Posterior cingulate gyrus (tissue), 11 donors: ENCODE measurements around the gene PAPOLG.
"Not testable (repeated sequence)": the region's sequence is repeated elsewhere in the genome, so short reads cannot be mapped to it uniquely, and the experiment has no call there.

Experiments used
- DNase-seq, 10 donors: peaks; one replicate each; pipeline versions ENCODE4 v3.0.0 to v3.0.0-alpha.2; 2020 to 2021; ENCODE audit warnings: mixed read lengths in 3 of 10
- intact Hi-C: fragments of 100-400 bp; cut with DNase I; formaldehyde crosslinking; loops from one replicate; pipeline ENCODE4 v1.15.1; 2023

PAPOLG gene

GRCh38 chr2:60766283-60766682, 10.2 kb downstream of the PAPOLG start:
- DNase-seq: no peak
- intact Hi-C loops: no loop called here

GRCh38 chr2:60771508-60771907, 15.4 kb downstream of the PAPOLG start:
- no peak for DNase-seq
- intact Hi-C loops: no loop called here

DNA sequence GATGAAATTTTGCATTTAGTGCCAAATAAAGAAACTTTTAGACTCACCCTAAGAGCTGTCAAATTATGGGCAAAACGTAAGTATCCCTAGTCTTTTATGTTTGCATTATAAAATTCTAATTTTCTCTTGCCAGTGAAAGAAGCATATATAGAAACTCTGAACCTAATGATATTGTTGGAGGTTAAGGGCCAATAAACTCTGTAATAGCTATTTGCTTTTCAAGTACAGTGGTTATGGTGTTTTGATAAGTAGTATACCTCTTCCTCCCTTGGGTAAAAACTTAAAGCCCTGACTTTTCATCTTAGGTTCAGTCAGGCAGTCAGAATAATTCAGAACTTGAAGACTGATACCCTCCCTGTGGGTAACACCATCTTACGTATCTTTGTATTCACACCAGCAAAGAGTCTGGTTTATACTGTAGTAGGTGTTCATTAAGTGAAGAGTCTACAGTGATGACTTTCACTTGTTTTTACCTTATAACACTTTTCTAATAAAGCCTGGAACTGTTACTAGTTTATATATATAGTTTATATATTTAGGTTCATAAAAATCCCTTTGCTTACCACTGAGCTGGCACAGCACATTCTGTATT, 19.1 kb downstream of the PAPOLG start:
- DNase-seq: no peak
- intact Hi-C loops: no loop called here

- intact Hi-C loops: no loop called here
- DNase-seq: no peak
Measured at GRCh38 chr2:60778352-60778751, 22.3 kb downstream of the PAPOLG start.

- DNase-seq: no peak
- intact Hi-C loops: no loop called here
Measured at GRCh38 chr2:60779426-60779825, 23.4 kb downstream of the PAPOLG start.

- intact Hi-C loops: no loop called here
- no peak for DNase-seq
Measured at GRCh38 chr2:60780721-60781120, 24.7 kb downstream of the PAPOLG start.

DNA sequence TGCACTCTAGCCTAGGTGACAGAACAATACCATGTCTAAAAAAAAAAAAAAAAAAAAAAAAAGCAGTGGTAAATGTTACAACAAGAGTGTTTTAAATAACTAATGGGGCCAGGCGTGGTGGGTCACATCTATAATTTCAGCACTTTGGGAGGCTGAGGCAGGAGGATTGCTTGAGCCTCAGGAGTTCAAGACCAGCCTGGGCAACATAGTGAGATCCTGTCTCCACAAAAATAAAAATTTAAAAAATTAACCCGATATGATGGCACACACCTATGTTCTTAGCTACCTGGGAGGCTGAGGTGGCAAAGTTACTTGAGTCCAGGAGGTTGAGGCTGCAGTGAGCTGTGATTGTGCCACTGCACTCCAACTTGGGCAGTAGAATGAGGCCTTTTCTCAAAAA, 37.1 kb downstream of the PAPOLG start:
- DNase-seq: no peak
- intact Hi-C loops: no loop called here

- DNase-seq: no peak
- intact Hi-C loops: loop anchor here (2.0 kb wide), 1 partner anchor 204 kb away; no protein-coding TSS in a partner anchor
Measured at GRCh38 chr2:60794271-60794863, 38.3 kb downstream of the PAPOLG start.

- intact Hi-C loops: no loop called here
- DNase-seq: no peak
Measured at GRCh38 chr2:60796573-60797509, 40.8 kb downstream of the PAPOLG start.

GRCh38 chr2:60804473-60804872, 48.4 kb downstream of the PAPOLG start:
- DNase-seq: no peak
- intact Hi-C loops: no loop called here

DNA sequence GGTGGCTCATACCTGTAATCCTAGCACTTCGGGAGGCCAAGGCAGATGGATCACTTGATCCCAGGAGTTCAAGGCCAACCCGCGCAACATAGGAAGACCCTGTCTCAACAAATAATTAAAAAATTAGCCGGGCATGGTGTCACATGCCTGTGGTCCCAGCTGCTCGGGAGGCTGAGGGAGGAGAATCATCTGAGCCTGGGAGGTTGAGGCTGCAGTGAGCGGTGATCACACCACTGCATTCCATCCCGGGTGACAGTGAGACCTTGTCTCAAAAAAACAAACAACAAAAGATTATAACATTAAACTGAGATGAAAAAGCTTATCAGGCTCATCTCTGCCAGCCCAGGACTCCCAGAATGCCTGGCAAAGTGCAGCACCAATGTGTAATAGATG, 50.5 kb downstream of the PAPOLG start:
- no peak for DNase-seq
- intact Hi-C loops: no loop called here

DNA sequence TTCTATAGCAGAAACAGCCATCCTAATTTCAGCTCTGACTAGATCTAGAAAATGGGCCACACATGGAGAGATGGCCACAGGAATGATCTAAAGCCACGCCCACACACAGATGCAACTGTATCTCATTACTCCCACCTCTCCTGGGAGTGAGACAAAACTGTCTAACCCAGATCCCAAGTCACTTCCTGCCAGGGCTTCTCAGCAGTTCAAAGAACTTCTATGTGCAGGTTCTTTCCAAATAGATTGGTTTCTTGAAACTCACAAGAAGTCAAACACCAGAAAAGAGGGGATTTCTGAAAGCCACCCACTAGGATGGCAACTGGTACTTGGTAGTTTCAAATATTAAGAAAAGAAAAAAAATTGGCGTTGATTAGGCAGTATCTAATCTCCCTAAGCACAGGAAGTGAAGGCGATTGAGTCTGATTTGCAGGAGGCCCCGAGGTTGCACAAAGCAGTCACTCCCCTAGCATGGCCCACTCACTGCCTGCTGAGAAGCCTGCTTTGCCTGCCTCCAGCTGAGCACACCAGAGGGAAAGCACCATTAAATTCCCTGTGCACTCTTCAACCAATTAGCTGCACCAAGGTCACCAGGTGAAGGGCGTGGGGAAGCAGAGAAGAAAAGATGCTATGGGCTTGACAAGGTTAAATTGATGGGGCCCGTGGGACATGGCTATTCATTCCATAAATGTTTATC, 51.1 kb downstream of the PAPOLG start:
- intact Hi-C loops: no loop called here
- DNase-seq: peak in 2 of 10 donors; percentile 29 to 35

DNA sequence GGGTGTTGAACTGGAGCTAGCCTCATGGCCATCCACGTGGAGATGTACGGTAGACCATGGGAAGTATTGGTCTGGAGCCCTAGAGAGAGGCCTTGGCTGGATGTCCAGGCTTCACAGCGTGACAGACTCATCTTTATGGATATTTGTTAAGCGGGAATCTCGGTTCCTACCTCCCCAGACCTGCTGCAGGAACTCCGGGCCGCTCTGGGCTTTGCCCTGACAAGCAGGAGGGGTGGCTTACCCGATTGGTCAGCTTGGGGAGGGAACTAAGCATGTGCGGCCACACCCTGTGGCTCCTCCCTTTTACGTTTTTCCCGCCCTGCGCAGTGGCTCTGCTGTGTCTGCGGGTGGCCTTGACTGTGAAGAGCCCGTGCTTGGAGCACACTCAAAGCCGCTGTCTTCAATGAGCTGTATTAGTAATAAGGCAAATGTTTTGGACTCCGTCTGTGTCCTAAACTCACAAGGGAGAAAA, 52.3 kb downstream of the PAPOLG start:
- DNase-seq: peak in 3 of 10 donors; percentile 25 to 89 (median 34)
- intact Hi-C loops: no loop called here

- no peak for DNase-seq
- intact Hi-C loops: no loop called here
Measured at GRCh38 chr2:60811491-60812375, 55.7 kb downstream of the PAPOLG start.

GRCh38 chr2:60817191-60817590, 61.1 kb downstream of the PAPOLG start:
- DNase-seq, intact Hi-C loops: not testable (repeated sequence)

DNA sequence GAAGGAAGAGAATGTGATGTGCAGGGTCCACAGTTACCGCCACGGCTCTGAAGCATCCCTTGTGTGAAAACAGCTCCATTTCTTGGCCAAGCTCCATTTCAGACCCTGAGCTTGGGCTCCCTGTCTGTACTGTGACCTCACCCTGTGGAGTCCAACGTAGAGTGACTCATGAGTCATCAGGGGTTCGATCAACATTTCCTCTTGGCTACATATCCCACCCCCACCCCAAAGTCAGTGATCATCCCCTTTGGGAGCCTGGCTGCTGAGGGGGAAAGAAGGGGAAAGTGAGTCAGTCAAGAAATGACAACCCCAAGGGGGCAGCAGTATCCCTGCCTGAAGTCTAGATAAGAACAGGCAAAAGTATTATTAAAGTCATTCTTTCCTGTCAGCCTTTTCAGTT, 62.2 kb downstream of the PAPOLG start:
- no peak for DNase-seq
- intact Hi-C loops: no loop called here

GRCh38 chr2:60819155-60819862, 63.2 kb downstream of the PAPOLG start:
- intact Hi-C loops: no loop called here
- DNase-seq: no peak

DNA sequence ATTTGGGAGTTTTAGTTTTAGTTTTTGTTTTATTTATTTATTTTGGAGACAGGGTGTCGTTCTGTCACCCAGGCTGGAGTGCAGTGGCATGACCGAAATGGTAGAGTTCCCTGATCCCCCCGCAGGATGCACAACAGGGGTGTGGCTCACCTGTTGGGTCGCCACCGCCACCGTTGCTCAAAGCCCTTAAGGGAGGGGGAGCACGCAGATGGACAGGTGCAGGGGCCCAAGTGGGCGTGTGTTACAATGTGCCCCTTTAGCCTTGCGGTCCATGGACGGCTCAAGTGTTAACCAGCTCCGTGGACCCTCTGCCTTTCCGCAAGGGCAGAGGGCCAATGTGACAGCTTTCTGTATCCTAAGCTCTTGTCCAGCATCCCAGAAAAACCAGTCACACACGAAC, 63.9 kb downstream of the PAPOLG start:
- intact Hi-C loops: no loop called here
- no peak for DNase-seq

GRCh38 chr2:60820416-60821132, 64.5 kb downstream of the PAPOLG start:
- DNase-seq: no peak
- intact Hi-C loops: no loop called here
